K562 (cell line): ENCODE measurements around the gene ICAM1. TPM values are rescaled to one million over a fixed set of nuclear protein-coding genes. Genes with fewer than 3 reads are reported as not detected.

Source experiments
- ADNP ChIP-seq: fragments of 200-800 bp; sonication (Bioruptor generic); IDR thresholded peaks from 2 replicates; pipeline ENCODE4 v1.6.1; 2016; ENCODE audit warnings: missing genetic modification characterization, missing compliant biosample characterization
- CXXC5 ChIP-seq: fragments of 250-450 bp; sonication (Bioruptor Pico); IDR thresholded peaks from 2 replicates; pipeline ENCODE4 v1.8.0; 2022; ENCODE audit warnings: inconsistent platforms, mild to moderate bottlenecking, moderate library complexity
- FOXJ2 ChIP-seq: fragments of 200-800 bp; sonication (Bioruptor generic); IDR thresholded peaks from 2 replicates; pipeline ENCODE4 v1.6.1; 2016; ENCODE audit warnings: missing genetic modification characterization, missing compliant biosample characterization
- FOXM1 ChIP-seq, 2 experiments: fragments of 450-650 bp in 1 of 2; sonication (generic) in 1 of 2; formaldehyde crosslinking in 1 of 2; IDR thresholded peaks; 2 replicates each; pipeline versions ENCODE4 v1.6.1 to v1.9.0; 2017 to 2022; ENCODE audit warnings: low read depth in 2 of 2, mild to moderate bottlenecking in 2 of 2, missing genetic modification reagents in 1 of 2, moderate library complexity in 1 of 2
- GTF2E2 ChIP-seq: fragments of 200-800 bp; sonication (Bioruptor generic); IDR thresholded peaks from 2 replicates; pipeline ENCODE4 v1.6.1; 2016; ENCODE audit warnings: missing genetic modification characterization, missing compliant biosample characterization
- RBM14 ChIP-seq: fragments of 200-400 bp; formaldehyde crosslinking; IDR thresholded peaks from 2 replicates; pipeline ENCODE4 v1.6.1; 2018; ENCODE audit warnings: low read depth, mild to moderate bottlenecking, low read length, moderate library complexity, borderline replicate concordance; ENCODE audit not compliant: insufficient read depth
- TAF1 ChIP-seq: IDR thresholded peaks from 2 replicates; pipeline ENCODE4 v1.6.1; 2011; ENCODE audit warnings: mild to moderate bottlenecking, low read length, moderate library complexity; ENCODE audit not compliant: insufficient read depth, control insufficient read depth, severe bottlenecking; ENCODE audit errors: extremely low read depth
- ZFP1 ChIP-seq: fragments of 450-650 bp; formaldehyde crosslinking; IDR thresholded peaks from 2 replicates; pipeline ENCODE4 v1.4.0; 2020; ENCODE audit warnings: mild to moderate bottlenecking, mixed read lengths
- ZNF165 ChIP-seq: fragments of 250-450 bp; sonication (Bioruptor Pico); IDR thresholded peaks from 2 replicates; pipeline ENCODE4 v1.4.0; 2020; ENCODE audit warnings: borderline replicate concordance
- ZNF217 ChIP-seq: sonication (generic); formaldehyde crosslinking; IDR thresholded peaks from 2 replicates; pipeline ENCODE4 v1.8.0; 2022; ENCODE audit warnings: mild to moderate bottlenecking, missing genetic modification reagents
- ZNF23 ChIP-seq: fragments of 250-450 bp; sonication (Bioruptor Pico); IDR thresholded peaks from 2 replicates; pipeline ENCODE4 v1.4.0; 2020; ENCODE audit warnings: mild to moderate bottlenecking
- ZZZ3 ChIP-seq: fragments of 450-650 bp; IDR thresholded peaks from 2 replicates; pipeline ENCODE4 v1.6.1; 2016; ENCODE audit warnings: antibody characterized with exemption, mild to moderate bottlenecking, moderate library complexity
- polyA plus RNA-seq, 8 experiments: library from polyadenylated mRNA; depleted of rRNA in 4 of 8; stranded (reverse) in 5 of 8; unstranded in 3 of 8; fragments of >200 nt; fragmentation: Nextera tagmentation in 2 of 8; fragmentation: Illumina TruSeq in 1 of 8; extraction: Ambion mirVana in 2 of 8; extraction: Trizol in 1 of 8; gene quantifications; 2 replicates each; pipeline versions ENCODE4 v1.2.1 to v1.2.3, GENCODE V29; 2011 to 2014; ENCODE audit warnings: inconsistent platforms in 1 of 8, missing spikeins in 1 of 8
- total RNA-seq, 7 experiments: library from RNA; depleted of rRNA in 6 of 7; stranded (reverse); fragments of >200 nt in 6 of 7; fragmentation: Illumina TruSeq in 2 of 7; extraction: Trizol in 2 of 7; gene quantifications; 2 replicates each; pipeline versions ENCODE4 v1.2.1 to v1.2.3, GENCODE V29; 2011 to 2021; ENCODE audit warnings: low replicate concordance in 1 of 7
- TF ChIP-seq, protein P1 (sequence below): fragments of 250-450 bp; sonication (Bioruptor Pico); IDR thresholded peaks from 2 replicates; pipeline ENCODE4 v1.5.0; 2020; ENCODE audit warnings: mild to moderate bottlenecking
- TF ChIP-seq, protein P2 (sequence below): sonication (generic); formaldehyde crosslinking; IDR thresholded peaks from 2 replicates; pipeline ENCODE4 v1.8.1; 2023; ENCODE audit warnings: mild to moderate bottlenecking, missing genetic modification reagents, moderate library complexity
- TF ChIP-seq, protein P3 (sequence below): sonication (generic); formaldehyde crosslinking; IDR thresholded peaks from 2 replicates; pipeline ENCODE4 v1.8.1; 2023; ENCODE audit warnings: mild to moderate bottlenecking, missing genetic modification reagents
- TF ChIP-seq, protein P4 (sequence below): fragments of 200-800 bp; sonication (Bioruptor generic); IDR thresholded peaks from 2 replicates; pipeline ENCODE4 v1.6.1; 2017; ENCODE audit warnings: missing genetic modification characterization, missing compliant biosample characterization

The ICAM1 gene
- total and polyA plus RNA-seq, 9 of the 15 experiments (the other 6 are each of a cell fraction or from before 2014, with no cell fraction given): 2.3 to 24.4 (median 13.4) TPM

DNA sequence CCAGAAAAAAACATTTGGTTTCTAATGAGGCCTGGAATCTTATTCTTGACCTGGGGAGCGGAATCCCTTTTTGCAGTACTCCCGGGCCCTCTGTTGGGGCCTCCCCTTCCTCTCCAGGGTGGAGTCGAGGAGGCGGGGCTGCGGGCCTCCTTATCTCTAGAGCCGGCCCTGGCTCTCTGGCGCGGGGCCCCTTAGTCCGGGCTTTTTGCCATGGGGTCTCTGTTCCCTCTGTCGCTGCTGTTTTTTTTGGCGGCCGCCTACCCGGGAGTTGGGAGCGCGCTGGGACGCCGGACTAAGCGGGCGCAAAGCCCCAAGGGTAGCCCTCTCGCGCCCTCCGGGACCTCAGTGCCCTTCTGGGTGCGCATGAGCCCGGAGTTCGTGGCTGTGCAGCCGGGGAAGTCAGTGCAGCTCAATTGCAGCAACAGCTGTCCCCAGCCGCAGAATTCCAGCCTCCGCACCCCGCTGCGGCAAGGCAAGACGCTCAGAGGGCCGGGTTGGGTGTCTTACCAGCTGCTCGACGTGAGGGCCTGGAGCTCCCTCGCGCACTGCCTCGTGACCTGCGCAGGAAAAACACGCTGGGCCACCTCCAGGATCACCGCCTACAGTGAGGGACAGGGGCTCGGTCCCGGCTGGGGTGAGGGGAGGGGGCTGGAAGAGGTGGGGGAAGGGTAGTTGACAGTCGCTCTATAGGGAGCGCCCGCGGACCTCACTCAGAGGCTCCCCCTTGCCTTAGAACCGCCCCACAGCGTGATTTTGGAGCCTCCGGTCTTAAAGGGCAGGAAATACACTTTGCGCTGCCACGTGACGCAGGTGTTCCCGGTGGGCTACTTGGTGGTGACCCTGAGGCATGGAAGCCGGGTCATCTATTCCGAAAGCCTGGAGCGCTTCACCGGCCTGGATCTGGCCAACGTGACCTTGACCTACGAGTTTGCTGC is 16.1 kb downstream of the ICAM1 start, which contains the start of gene ICAM4 (continued):
- TF ChIP-seq ZZZ3 (no peak), ZNF165 (no peak), TAF1 (peak; percentile 38), ZNF23 (CRISPR knock-in tag) (no peak), ZFP1 (CRISPR knock-in tag) (no peak), RBM14 (no peak), FOXJ2 (tag) (no peak; the same call in 1 of the 2 replicates), GTF2E2 (tag) (no peak), ZNF217 (CRISPR knock-in tag) (no peak), FOXM1 (IDR thresholded peaks at IDR 0.05; ENCODE audit: low read depth) (0 out of 2 replicates have a peak, but pooled peaks have one; percentile 32), FOXM1 (CRISPR knock-in tag; IDR thresholded peaks at IDR 0.05; ENCODE audit: low read depth) (no peak), ADNP (peak; percentile 44; the same call in 1 of the 2 replicates), CXXC5 (CRISPR knock-in tag) (peak; percentile 81)
- TF ChIP-seq, protein P1, sequence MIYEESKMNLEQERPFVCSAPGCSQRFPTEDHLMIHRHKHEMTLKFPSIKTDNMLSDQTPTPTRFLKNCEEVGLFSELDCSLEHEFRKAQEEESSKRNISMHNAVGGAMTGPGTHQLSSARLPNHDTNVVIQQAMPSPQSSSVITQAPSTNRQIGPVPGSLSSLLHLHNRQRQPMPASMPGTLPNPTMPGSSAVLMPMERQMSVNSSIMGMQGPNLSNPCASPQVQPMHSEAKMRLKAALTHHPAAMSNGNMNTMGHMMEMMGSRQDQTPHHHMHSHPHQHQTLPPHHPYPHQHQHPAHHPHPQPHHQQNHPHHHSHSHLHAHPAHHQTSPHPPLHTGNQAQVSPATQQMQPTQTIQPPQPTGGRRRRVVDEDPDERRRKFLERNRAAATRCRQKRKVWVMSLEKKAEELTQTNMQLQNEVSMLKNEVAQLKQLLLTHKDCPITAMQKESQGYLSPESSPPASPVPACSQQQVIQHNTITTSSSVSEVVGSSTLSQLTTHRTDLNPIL (CRISPR knock-in tag): no peak; the same call in 1 of the 2 replicates
- TF ChIP-seq, protein P2, sequence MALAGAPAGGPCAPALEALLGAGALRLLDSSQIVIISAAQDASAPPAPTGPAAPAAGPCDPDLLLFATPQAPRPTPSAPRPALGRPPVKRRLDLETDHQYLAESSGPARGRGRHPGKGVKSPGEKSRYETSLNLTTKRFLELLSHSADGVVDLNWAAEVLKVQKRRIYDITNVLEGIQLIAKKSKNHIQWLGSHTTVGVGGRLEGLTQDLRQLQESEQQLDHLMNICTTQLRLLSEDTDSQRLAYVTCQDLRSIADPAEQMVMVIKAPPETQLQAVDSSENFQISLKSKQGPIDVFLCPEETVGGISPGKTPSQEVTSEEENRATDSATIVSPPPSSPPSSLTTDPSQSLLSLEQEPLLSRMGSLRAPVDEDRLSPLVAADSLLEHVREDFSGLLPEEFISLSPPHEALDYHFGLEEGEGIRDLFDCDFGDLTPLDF (CRISPR knock-in tag): 0 out of 2 replicates have a peak, but pooled peaks have one; percentile 24
- TF ChIP-seq, protein P3, sequence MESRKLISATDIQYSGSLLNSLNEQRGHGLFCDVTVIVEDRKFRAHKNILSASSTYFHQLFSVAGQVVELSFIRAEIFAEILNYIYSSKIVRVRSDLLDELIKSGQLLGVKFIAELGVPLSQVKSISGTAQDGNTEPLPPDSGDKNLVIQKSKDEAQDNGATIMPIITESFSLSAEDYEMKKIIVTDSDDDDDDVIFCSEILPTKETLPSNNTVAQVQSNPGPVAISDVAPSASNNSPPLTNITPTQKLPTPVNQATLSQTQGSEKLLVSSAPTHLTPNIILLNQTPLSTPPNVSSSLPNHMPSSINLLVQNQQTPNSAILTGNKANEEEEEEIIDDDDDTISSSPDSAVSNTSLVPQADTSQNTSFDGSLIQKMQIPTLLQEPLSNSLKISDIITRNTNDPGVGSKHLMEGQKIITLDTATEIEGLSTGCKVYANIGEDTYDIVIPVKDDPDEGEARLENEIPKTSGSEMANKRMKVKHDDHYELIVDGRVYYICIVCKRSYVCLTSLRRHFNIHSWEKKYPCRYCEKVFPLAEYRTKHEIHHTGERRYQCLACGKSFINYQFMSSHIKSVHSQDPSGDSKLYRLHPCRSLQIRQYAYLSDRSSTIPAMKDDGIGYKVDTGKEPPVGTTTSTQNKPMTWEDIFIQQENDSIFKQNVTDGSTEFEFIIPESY (CRISPR knock-in tag): no peak
- TF ChIP-seq, protein P4, sequence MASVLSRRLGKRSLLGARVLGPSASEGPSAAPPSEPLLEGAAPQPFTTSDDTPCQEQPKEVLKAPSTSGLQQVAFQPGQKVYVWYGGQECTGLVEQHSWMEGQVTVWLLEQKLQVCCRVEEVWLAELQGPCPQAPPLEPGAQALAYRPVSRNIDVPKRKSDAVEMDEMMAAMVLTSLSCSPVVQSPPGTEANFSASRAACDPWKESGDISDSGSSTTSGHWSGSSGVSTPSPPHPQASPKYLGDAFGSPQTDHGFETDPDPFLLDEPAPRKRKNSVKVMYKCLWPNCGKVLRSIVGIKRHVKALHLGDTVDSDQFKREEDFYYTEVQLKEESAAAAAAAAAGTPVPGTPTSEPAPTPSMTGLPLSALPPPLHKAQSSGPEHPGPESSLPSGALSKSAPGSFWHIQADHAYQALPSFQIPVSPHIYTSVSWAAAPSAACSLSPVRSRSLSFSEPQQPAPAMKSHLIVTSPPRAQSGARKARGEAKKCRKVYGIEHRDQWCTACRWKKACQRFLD (CRISPR knock-in tag): peak; percentile 95
